ENCODE results near the gene SLC25A39. TPM values are rescaled to one million over a fixed set of nuclear protein-coding genes. Genes with fewer than 3 reads are reported as not detected.

Gene SLC25A39
- total and polyA plus RNA-seq, 9 of the 15 experiments (the other 6 are each of a cell fraction or from before 2014, with no cell fraction given): 4.8 to 267 (median 140) TPM

- FAIRE-seq (peak; percentile 52), ATAC-seq (peak; percentile 42), DNase-seq (ENCODE audit: extremely low read depth in 1 of 4, low spot score in 3 of 4) (peak; percentile 53 to 83 (median 78))
- no peak overlapping the region for H3K4me3 ChIP-seq
- POLR2A ChIA-PET: interaction anchor here (0.6 to 1.8 kb wide), 7 partner anchors 8 to 68 kb away, joined by 3 to 8 read pairs (median 4); no protein-coding TSS in a partner anchor
- no peaks in the 10 kb centered on the region for H3K27me3 ChIP-seq (ENCODE audit: control insufficient read depth in 2 of 2, insufficient read depth in 2 of 2, low read length in 2 of 2)
- intact Hi-C loops (cut with micrococcal nuclease): no loop called here
- H3K79me2 ChIP-seq (ENCODE audit: control insufficient read depth, insufficient read depth, low read length): no peaks in the 10 kb centered on the region
- no peak overlapping the region for H2AFZ ChIP-seq (ENCODE audit: low read depth, low read length)
- peak overlapping the region in 1 of 2 experiments; percentile 86; a peak in 3 of 4 replicates for H3K9ac ChIP-seq (ENCODE audit: insufficient read depth in 1 of 2, low read depth in 2 of 2, low read length in 2 of 2)
- no TSS peak for BruUV-seq (replicated peaks)
- H3K9me3 ChIP-seq (replicated peaks; ENCODE audit: control insufficient read depth, insufficient read depth, low read depth, low read length): no peaks in the 10 kb centered on the region
- peak overlapping the region; percentile 32; the same call in 1 of the 2 replicates for H3K4me2 ChIP-seq (ENCODE audit: insufficient read depth, low read length)
- no peak overlapping the region; the same call in 1 of the 3 replicates for H3K27ac ChIP-seq (ENCODE audit: extremely low read depth, low read depth, low read length)
- in situ Hi-C loops (cut with MboI): no loop called here
- H3K4me1 ChIP-seq (replicated peaks in 1 of 2; ENCODE audit: control insufficient read depth in 2 of 2, insufficient read depth in 2 of 2, low read length in 2 of 2): peaks cover 43 to 55% of the 10 kb centered on the region in 2 experiments
- CTCF ChIA-PET (ENCODE audit: low intra/inter-chr PET ratio): no interaction called here
- H4K20me1 ChIP-seq (replicated peaks; ENCODE audit: control insufficient read depth, insufficient read depth, low read length): no peaks in the 10 kb centered on the region
- H3K9me1 ChIP-seq (ENCODE audit: control insufficient read depth, insufficient read depth, low read length): no peaks in the 10 kb centered on the region
- no peaks in the 10 kb centered on the region for H3K36me3 ChIP-seq (ENCODE audit: control insufficient read depth, insufficient read depth, low read length)
- WGBS (ENCODE audit: insufficient coverage, low coverage, missing lambda C conversion rate): 22% methylated on average over 1 of the region's 2 CpGs
- TF ChIP-seq MTA3 (IDR thresholded peaks at IDR 0.05; ENCODE audit: borderline replicate concordance): 0 out of 2 replicates have a peak, but pooled peaks have one; percentile 29
- no peak for TF ChIP-seq MXI1 (IDR thresholded peaks at IDR 0.05; ENCODE audit: low read depth, low read length)
- peak; percentile 46; the same call in 1 of the 2 replicates for TF ChIP-seq DPF2 (IDR thresholded peaks at IDR 0.05)
- peak; percentile 79 for TF ChIP-seq CBFA2T2 (conservative IDR thresholded peaks at IDR 0.05)
- TF ChIP-seq RCOR1 (IDR thresholded peaks at IDR 0.05; ENCODE audit: borderline replicate concordance in 1 of 2, low read depth in 2 of 2, low read length in 2 of 2): peak in 1 of 2 experiments; percentile 42; a peak in 1 of 4 replicates
- TF ChIP-seq TAL1 (IDR thresholded peaks at IDR 0.05): peak; percentile 75
- 0 out of 2 replicates have a peak, but pooled peaks have one; percentile 24 for TF ChIP-seq BHLHE40 (IDR thresholded peaks at IDR 0.05; ENCODE audit: low read length)
- TF ChIP-seq RUNX1 (IDR thresholded peaks at IDR 0.05; ENCODE audit: low read depth): no peak
- TF ChIP-seq TEAD4 (IDR thresholded peaks at IDR 0.05; ENCODE audit: low read length): peak; percentile 47; the same call in 1 of the 2 replicates
- no peak for TF ChIP-seq TEAD4 (CRISPR knock-in tag; IDR thresholded peaks at IDR 0.05; ENCODE audit: borderline replicate concordance)
- TF ChIP-seq CTBP1 (IDR thresholded peaks at IDR 0.05; ENCODE audit: borderline replicate concordance): peak; percentile 18; the same call in 1 of the 2 replicates
- peak; percentile 76 for TF ChIP-seq ARID1B (IDR thresholded peaks at IDR 0.05)
- TF ChIP-seq ZNF140 (CRISPR knock-in tag; IDR thresholded peaks at IDR 0.05): no peak
- TF ChIP-seq DACH1 (IDR thresholded peaks at IDR 0.05; ENCODE audit: partially characterized antibody): peak; percentile 27
- TF ChIP-seq TCF3 (CRISPR knock-in tag; IDR thresholded peaks at IDR 0.05): peak; percentile 90
- TF ChIP-seq ZNF324 (CRISPR knock-in tag; IDR thresholded peaks at IDR 0.05): no peak
- peak; percentile 56; the same call in 1 of the 2 replicates for TF ChIP-seq PKNOX1 (IDR thresholded peaks at IDR 0.05)
- peak; percentile 94 for TF ChIP-seq TFAP4 (CRISPR knock-in tag; IDR thresholded peaks at IDR 0.05; ENCODE audit: borderline replicate concordance)
- 0 out of 2 replicates have a peak, but pooled peaks have one; percentile 29 for TF ChIP-seq DMBX1 (CRISPR knock-in tag; IDR thresholded peaks at IDR 0.05; ENCODE audit: borderline replicate concordance)
- peak; percentile 57 for TF ChIP-seq POLR2AphosphoS5 (IDR thresholded peaks at IDR 0.05; ENCODE audit: control insufficient read depth, insufficient read depth, low read depth, low read length)
- no peak for TF ChIP-seq BMI1 (IDR thresholded peaks at IDR 0.05; ENCODE audit: low read length)
- TF ChIP-seq NR3C1 (CRISPR knock-in tag; IDR thresholded peaks at IDR 0.05): no peak
- TF ChIP-seq LARP7 (IDR thresholded peaks at IDR 0.05): no peak
- TF ChIP-seq NFIC (IDR thresholded peaks at IDR 0.05): peak; percentile 48
- TF ChIP-seq KLF6 (CRISPR knock-in tag; IDR thresholded peaks at IDR 0.05; ENCODE audit: borderline replicate concordance): no peak
- TF ChIP-seq NCOR1 (IDR thresholded peaks at IDR 0.05): peak; percentile 78
- peak; percentile 83 for TF ChIP-seq CBFA2T3 (IDR thresholded peaks at IDR 0.05)
Observed at GRCh38 chr17:44281570-44281969, 43.1 kb downstream of the SLC25A39 start.
